Endothelial cell of hepatic sinusoid (primary cell): ENCODE results near the gene RNF169.

Source experiments
- in situ Hi-C: cut with HindIII; loops from 2 replicates; pipeline ENCODE4 v1.10.0; 2017; ENCODE audit warnings: low sequenced_read_pairs

RNF169 gene

GRCh38 chr11:74726547-74727182, 22.0 kb upstream of the RNF169 start:
- in situ Hi-C loops, result loop anchor here (10.0 kb wide), 1 partner anchor 122 kb away; no protein-coding TSS in a partner anchor

- in situ Hi-C loops, result loop anchor here (10.0 kb wide), 1 partner anchor 125 kb away; no protein-coding TSS in a partner anchor
Observed at GRCh38 chr11:74729397-74729796, 19.3 kb upstream of the RNF169 start.

DNA sequence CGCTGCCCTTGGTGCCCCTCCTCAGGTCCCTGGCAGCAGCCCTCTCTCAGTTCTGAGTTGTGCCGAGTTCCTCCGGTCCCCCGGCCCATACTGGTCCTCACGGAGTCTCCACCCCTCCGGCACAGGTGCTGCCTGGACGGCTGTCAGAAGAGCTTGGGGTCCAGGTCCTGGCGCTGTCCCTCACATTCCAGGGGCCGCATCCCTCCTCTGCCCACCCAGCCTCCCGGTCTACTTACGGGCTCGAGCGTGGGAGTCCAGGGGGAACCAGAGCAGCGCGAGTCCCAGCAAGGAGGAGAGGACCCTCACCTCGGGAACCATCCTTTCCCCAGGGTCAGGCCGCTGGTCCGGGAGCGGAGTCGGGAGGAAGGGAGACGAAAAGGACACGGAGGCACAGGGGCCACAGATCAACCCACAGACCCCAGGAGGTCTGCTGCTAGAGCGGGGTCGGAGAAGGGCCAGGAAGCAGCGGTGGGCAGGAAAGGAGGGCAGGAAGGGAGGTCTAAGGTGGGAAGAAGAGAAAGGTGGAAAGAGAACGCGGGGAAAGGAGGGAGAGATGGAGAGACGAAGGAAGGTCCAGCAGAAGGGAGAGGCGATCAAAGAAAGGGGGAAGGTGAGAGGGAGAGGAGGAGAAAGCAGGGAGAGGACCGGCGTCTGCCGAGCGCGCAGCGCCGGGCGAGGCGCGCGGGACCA, 17.9 kb upstream of the RNF169 start:
- in situ Hi-C loops, result loop anchor here (10.0 kb wide), 1 partner anchor 64 kb away; no protein-coding TSS in a partner anchor

- in situ Hi-C loops, result loop anchor here (10.0 kb wide), 1 partner anchor 63 kb away; no protein-coding TSS in a partner anchor
Observed at GRCh38 chr11:74731301-74732094, 17.2 kb upstream of the RNF169 start, which contains the start of gene CHRDL2. Gene CHRDL2, minus strand, starts transcription at chr11:74731426. Its CDS starts 538 bp downstream, at chr11:74730888.

DNA sequence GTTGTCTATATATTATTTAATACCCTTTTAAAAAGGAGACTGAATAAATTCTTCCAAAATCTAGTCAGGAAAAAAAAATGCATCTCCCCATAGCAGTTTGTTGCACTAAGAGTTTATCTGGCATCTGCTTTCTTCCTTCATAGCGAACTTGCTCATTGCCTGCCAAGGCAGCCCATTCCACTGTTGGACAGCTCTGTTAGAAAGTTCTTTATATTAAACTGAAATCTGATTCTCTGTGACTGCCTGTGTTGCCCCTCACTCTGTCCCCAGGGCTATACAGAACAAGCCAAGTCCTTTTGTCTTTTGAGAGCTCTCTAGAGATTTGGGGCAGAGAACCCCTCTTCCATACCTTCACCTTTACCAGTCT, 14.1 kb upstream of the RNF169 start:
- in situ Hi-C loops, result loop anchor here (10.0 kb wide), 1 partner anchor 60 kb away; no protein-coding TSS in a partner anchor

- in situ Hi-C loops, result loop anchor here (5.0 to 10.0 kb wide), 3 partner anchors 48 to 137 kb away; no protein-coding TSS in a partner anchor
Observed at GRCh38 chr11:74735365-74735928, 13.2 kb upstream of the RNF169 start.

- in situ Hi-C loops, result loop anchor here (5.0 to 10.0 kb wide), 3 partner anchors 49 to 136 kb away; no protein-coding TSS in a partner anchor
Observed at GRCh38 chr11:74736031-74736430, 12.6 kb upstream of the RNF169 start.

DNA sequence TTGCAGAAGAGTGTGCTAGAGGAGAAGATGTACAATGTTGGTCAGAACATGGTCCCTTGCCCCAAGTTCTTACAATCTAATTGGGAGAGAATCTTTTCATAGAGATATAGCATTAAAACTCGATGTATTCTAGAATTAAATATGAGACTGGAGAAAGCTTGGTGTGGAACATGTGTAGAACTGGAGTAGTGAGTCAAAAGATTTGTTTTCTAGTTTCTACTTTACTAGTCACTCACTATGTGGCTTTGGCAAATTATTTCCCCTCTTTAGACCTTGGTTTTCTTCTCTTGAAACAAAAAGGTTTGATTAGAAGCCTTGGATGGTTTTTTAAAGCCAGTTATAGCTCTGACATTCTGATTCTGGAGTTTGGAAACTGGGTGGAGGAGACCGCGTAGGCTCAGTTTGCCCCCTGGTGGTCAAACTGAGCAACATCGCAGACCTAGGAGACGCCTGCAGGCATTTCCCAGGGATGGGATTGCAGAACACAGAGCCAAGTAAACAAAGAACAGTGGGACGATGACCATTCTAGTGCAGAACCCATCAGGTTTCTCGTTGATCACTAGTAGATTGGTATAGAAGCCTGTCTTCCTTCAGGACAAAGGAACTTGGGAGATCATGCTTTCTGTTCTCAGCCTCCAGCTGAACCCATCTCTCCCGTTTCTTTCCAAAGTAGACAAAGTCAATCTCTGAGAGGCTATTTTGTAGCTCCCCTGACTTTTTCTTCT, 8.9 kb upstream of the RNF169 start:
- in situ Hi-C loops, result loop anchor here (5.0 to 10.0 kb wide), 3 partner anchors 52 to 133 kb away; no protein-coding TSS in a partner anchor

DNA sequence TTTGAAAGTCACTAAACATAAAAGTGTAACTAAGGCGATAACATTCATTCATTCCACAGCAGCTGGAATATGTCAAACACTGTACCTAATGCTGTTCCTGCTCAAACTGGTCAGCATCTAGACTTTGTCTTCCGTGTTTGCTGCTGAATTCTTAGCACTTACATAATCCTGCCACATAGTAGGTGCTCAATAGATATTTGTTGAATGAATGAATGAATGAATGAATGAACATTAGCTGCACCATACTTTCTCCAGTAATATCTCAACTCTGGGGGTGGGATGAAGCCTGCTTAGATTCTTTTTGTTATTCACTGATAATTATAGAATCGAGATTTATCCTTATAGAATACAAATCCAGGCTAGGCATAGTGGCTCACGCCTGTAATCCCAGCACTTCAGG, 6.6 kb upstream of the RNF169 start:
- in situ Hi-C loops, result no loop called here

DNA sequence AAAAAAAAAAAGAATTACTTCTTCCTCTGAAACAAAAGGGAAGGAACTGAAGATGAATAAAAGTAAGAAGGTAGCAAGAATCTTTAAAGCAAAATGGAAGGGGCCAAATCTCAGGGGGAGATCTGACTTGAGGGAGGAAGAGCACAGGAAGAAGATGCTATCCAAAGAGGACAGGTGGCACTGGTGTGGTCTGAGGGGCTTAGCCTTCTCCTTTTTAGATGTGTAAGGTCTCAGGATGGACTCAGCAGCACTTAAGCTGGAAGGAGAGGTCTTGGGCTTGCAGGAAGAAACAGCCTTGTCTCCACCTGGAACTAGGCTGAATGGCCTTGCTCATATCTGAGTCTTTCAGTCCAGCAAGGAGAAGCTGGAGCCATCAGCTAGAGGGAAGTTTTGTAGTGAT, 5.0 kb upstream of the RNF169 start:
- in situ Hi-C loops, result no loop called here

GRCh38 chr11:74744277-74744676, 4.4 kb upstream of the RNF169 start:
- in situ Hi-C loops, result no loop called here

DNA sequence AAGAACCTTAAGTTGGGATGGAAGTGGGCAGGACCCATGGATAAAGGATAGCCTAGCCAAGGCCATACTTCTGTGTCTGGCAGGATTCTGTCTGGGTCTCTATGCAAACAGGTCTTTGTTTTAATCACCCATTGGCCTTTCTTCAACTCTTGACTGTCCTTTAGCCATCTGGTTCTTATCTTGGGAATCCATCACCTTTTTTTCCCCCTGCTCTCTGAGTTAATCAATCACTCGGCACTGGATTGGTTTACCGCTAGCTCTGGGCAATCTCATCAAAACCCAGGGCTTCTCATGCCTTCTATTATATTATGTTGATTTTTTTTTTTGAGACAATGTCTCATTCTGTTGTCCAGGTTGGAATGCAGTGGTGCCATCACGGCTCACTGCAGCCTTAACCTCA, 1.8 kb upstream of the RNF169 start:
- in situ Hi-C loops, result no loop called here

- in situ Hi-C loops, result no loop called here
Observed at GRCh38 chr11:74749127-74749964, 697 bp downstream of the RNF169 start.

GRCh38 chr11:74749965-74750296, 1.3 kb downstream of the RNF169 start:
- in situ Hi-C loops, result loop anchor here (5.0 kb wide), 1 partner anchor 47 kb away; no protein-coding TSS in a partner anchor

- in situ Hi-C loops, result loop anchor here (5.0 kb wide), 1 partner anchor 47 kb away; no protein-coding TSS in a partner anchor
Observed at GRCh38 chr11:74750598-74750997, 1.9 kb downstream of the RNF169 start.

GRCh38 chr11:74751303-74751702, 2.7 kb downstream of the RNF169 start:
- in situ Hi-C loops, result loop anchor here (5.0 kb wide), 1 partner anchor 46 kb away; no protein-coding TSS in a partner anchor

DNA sequence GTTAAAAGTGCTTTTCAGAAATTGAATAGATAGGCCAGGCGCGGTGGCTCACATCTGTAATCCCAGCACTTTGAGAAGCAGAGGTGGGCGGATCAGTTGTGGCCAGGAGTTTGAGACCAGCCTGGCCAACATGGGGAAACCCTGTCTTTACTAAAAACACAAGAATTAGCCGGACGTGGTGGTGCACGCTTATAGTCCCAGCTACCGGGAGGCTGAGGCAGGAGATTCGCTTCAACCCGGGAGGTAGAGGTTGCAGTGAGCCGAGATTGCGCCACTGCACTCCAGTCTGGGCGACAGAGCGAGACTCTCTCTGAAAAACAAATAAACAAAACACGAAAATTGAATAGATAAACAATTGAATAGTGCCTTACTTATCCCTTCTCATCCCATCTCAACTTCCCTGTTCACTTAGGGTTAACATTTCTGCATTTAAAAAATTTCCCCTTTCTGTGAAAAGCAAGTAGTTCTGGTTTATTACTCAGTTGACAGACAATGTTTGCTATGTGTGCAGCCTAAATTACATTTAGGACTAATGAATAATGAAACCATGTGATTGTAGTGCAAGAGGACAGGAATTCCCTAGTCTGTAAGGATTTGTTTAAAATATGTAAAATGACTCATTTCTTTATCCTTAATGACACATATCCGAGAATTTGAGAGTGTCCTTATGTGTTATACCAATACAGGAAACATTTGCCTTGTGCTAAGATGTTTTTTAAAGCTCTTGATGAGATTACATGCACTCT, 6.0 kb downstream of the RNF169 start:
- in situ Hi-C loops, result loop anchor here (5.0 kb wide), 1 partner anchor 43 kb away; no protein-coding TSS in a partner anchor

GRCh38 chr11:74755395-74755995, 6.8 kb downstream of the RNF169 start:
- in situ Hi-C loops, result no loop called here
